NCI-H774 (cell line): ENCODE data around the gene RALGAPA2.

ENCODE experiments used
- DNase-seq: peaks from one replicate; lab custom pipeline; 2025; lab: John Stamatoyannopoulos, UW

The RALGAPA2 gene

GRCh38 chr20:20712474-20713243 is at the start of gene RALGAPA2:
RALGAPA2 (minus strand) TSS chr20:20712644; CDS start chr20:20712480, 164 bp downstream.
- peak; percentile 97 for DNase-seq

DNA sequence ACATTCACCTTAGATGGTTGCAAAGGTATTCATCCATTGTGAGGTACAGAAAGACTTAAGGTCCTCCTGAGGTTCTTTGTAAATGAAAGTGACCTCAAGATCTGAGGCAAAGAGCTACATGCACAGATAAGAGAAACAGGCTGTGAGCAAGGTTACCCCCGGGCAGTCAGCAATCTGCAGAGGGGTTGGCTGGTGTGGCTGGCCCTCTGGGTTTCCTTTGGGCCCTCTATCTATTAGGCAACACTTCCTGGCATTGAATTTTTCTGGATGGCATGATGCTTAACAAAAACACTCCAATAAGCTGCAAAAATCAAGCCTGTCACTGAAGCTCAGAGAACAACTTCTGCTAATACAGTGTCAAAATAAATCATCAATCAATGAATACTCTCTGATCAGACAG is 48.9 kb upstream of the RALGAPA2 start:
- no peak for DNase-seq

DNA sequence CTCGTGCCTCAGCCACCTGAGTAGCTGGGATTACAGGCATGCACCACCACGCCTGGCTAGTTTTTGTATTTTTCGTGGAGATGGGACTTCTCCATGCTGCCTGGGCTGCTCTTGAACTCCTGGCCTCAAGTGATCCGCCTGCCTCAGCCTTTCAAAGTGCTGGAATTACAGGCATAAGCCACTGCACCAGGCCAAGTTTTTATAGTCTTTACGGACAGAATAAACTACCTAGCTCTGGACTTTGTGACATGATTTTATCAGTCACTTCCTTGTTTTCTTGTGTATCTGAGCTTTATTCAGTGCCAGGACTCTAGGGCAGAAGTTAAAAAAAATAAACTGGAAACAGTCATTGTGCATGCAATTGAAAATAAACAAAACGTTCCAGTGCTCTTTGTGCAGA is 46.7 kb upstream of the RALGAPA2 start:
- peak; percentile 15 for DNase-seq

DNA sequence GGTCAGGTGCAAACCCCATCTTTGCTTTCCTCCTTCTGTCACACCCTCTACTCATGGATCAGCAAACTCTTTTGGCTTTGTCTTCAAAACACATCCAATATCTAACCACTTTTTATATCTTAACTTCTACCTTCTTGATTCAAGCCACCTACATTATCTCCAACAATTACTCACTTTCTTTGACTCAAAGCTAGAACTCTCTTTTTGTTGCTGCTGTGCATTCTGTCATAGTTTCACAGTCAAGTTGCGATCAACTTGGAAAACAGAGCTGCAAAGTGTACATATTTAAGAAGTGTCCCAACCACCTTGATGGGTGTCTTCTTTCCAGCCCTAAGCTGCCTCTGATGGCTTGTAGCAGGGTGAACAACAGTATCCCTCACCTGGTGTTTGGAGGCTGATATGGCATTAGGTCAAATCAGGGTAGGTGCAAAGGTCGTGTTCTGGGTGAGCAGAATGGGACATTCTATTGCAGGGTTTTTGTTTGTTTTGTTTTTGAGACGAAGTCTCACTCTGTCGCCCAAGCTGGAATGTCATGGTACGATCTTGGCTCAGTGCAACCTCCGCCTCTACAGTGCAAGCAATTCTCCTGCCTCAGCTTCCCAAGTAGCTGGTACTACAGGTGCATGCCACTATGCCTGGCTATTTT is 43.4 kb upstream of the RALGAPA2 start:
- no peak for DNase-seq

GRCh38 chr20:20755231-20755630 is 42.8 kb upstream of the RALGAPA2 start:
- no peak for DNase-seq

GRCh38 chr20:20754714-20755113 is 42.3 kb upstream of the RALGAPA2 start:
- no peak for DNase-seq

DNA sequence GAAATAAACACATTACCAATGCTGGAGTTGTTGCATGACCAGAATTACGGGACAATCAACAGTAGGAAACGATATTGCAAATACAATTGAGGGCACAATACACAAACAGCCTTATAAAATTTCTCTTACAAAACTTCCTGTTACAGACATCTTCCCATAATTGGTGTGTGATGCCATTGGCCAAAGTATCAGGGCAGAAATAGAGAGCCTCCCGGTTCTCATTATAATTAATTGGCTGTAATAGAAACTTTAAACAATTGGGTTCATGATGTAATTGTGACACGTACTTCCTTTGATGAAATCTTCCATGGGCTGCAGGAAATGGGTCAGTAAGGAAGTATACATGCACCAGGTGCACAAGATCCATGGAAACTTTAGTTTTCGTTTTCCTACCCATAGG is 40.3 kb upstream of the RALGAPA2 start:
- no peak for DNase-seq

DNA sequence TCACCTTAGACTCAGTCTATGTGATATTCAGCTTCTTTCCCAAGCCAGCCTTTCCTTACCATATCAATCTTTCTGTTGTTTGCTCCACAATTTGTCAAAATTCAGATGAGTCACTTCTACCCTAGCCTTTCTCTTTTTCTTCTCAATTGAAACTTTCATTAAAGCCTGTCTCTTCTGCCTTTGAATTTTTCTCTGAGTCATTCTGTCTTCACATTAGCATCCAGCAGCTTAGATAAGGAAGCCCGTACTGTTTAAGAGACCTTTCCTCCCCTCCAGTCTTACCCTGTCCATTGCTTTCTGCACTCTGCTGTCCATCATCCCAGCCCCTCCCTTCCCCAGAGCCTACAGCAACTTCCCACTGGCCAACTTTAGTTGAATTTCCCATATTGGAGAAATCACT is 34.9 kb upstream of the RALGAPA2 start:
- no peak for DNase-seq

DNA sequence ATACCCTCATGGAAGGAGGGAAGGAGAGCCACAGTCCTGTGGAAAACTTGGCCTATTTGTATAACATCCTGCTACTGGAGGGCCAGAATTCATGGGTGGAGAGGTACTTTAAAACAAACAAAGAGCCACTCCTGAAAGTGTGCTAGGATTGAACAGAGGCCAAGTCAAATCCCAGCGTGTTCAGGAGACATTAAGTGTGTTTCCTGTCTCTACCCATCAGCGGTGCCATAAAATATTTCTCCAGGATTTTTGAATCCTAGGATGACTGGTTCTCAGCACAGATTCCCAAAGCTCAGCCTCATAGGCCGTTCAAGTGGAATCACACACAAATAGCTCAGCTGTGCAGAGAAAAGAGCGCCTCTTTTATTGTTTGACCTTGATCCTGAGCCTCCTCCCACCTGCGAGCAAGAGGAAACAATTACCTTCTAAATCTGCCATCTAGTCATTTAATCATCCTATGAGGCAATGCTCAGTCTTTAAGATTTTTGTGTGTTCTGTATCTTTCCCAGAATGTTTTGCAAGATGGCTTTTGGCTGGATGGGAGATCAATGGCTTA is 31.8 kb upstream of the RALGAPA2 start:
- peak; percentile 36 for DNase-seq

GRCh38 chr20:20743511-20744169 is 31.2 kb upstream of the RALGAPA2 start:
- DNase-seq: peak; percentile 47

GRCh38 chr20:20741087-20742045 is 28.9 kb upstream of the RALGAPA2 start:
- DNase-seq: no peak

DNA sequence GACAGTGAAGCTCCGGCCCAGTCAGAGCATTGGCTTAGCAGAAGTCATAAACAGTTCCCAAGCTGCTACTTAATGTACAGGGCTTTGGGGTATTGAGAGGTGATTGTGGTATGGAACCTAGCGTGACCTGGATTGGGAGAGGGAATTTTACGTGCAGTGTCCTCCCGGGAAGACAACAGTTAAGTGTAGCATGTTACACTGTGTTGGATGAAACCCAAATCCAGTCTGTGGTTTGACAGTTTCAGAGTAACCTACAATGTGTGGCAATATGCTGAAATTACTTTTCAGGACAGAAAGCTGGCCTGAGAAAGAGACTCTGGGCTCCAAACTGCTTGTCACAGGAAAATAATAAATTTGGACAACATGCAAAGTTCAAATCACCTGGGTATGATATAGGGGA is 28.1 kb upstream of the RALGAPA2 start:
- DNase-seq: no peak

DNA sequence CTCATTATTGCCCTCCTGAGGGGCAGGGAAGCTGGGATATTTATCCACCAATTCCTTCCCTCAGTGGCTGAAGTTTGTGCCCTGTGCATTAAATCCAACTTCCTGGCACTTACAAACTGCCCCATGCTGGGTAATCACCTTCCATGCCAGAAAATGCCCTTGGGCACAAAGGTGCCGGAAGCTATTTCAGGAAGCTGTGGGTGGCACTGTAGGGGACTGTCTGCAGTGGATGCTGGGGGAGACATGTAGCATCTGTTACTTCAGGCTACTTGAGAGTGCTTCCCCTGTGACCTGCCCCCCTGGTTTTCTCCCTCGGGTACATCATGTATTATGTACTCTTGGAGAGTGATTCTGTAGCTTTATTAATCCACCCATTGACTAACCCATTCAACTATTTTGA is 24.7 kb upstream of the RALGAPA2 start:
- DNase-seq: no peak

- no peak for DNase-seq
Measured at GRCh38 chr20:20736303-20736702, 23.9 kb upstream of the RALGAPA2 start.

GRCh38 chr20:20734475-20734948 is 22.1 kb upstream of the RALGAPA2 start:
- no peak for DNase-seq

- DNase-seq: no peak
Measured at GRCh38 chr20:20733943-20734342, 21.5 kb upstream of the RALGAPA2 start.

DNA sequence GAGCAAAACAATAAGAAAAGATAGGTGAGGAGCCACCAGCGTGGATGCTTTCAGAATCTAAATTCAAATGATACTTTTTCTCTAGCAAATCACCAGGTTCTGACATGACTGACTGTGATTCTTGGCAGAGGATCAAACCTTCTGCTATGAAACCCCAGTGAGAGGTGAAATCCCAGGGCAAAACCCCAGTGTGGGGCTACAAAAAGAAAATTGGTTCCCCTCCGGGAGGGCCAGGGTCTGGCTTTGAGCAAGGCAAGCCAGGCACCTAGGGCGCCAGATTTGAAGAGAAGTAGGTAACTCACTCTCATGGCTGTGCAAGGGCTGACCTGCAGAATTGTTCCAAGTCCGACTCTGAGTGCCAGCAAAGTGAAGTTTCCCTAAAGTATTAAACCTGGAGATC is 20.2 kb upstream of the RALGAPA2 start:
- DNase-seq: no peak

DNA sequence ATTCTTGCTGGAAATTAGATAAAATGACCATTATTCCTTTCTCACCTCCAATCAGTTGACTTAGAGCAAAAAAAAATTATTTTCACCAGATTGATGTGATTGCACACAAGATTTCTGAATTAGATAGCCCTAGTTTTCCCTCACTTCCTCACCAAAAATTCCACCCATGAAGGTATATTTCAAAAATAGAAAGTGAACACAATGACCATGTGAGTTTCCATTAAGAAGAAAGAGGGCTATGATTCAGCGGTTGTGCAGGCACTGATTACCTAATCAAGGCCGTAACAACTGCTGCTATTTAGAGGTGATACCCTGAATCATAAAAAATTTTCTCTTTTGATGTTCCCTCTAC is 19.5 kb upstream of the RALGAPA2 start:
- DNase-seq: no peak

DNA sequence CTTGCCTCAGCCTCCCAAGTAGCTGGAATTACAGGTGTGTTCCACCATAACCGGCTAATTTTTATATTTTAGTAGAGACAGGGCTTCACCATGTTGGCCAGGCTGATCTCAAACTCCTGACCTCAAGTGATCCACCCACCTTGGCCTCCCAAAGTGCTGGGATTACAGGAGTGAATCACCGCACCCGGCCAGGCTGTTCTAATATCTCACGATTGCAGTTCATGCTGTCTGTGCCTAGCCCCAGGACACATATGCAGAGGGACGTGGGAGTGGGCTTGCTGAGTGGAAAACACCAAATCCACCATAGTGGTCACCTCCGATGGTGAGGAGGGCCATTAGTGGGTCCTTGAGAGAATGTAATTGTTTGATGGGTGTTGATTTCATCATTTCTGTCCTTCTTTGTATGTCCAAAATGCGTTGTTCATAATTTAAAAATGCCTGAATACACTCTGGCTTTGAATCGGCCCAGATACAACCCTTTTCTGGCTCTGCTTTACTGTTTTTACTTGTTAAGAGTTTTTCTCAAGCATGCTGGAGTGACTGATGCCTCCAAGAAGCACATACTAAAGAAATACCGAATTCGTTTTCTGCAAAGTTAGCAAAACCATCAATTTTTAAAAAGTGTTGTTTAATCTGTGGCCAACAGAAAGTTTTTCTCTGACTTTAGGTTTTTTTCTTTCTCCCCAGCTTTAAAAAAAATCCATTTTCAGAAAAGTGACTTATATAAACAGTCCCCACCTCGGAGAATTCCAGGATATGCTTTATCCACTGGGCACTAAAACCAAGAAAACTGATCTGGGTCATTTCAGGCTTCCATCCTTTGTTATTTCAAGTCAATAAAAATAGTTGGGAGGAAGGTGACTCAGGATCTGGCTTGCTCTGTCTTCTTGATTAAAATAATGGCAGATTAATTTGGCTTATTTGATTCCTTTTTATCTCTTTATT is 18.8 kb upstream of the RALGAPA2 start:
- DNase-seq: no peak

DNA sequence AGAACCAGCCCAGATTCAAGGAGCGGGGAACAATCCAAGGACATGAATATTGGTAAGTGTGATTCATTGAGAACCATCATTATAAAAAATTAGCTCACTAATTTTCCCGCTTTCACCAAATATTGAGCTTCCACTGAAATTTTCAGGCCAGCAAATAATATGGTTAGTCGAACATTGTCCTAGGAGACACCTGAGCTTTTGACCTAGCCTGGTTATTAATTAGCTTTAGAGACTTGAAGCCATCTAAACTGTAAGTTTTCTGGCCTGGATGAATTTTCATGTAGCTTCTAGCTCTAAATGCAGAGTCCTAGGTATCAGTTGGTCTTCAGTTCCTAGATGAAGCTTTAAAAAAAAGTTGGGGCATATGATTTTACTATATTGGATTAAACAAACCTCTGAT is 17.1 kb upstream of the RALGAPA2 start:
- DNase-seq: no peak

GRCh38 chr20:20721489-20721888 is 9.0 kb upstream of the RALGAPA2 start:
- no peak for DNase-seq
